AG09309 (cell line): ENCODE data around the gene MAD1L1.

ENCODE experiments used
- DNase-seq: peaks from one replicate; pipeline ENCODE4 v3.0.0-alpha.2; 2010; ENCODE audit warnings: low read depth
- H3K4me3 ChIP-seq: 2 replicates; pipeline ENCODE4 v1.5.1; 2011; ENCODE audit warnings: mild to moderate bottlenecking, low read depth, low read length, moderate library complexity; ENCODE audit not compliant: control insufficient read depth
- TF ChIP-seq, protein P1 (sequence below): IDR thresholded peaks from 2 replicates; pipeline ENCODE4 v1.5.1; 2011; ENCODE audit warnings: mild to moderate bottlenecking, low read depth, low read length, inconsistent platforms; ENCODE audit not compliant: insufficient read depth, control insufficient read depth; ENCODE audit errors: missing control alignments

The MAD1L1 gene

GRCh38 chr7:2111568-2111967, 121.2 kb downstream of the MAD1L1 start:
- H3K4me3 ChIP-seq, result no peak overlapping the region
- DNase-seq, result no peak
- TF ChIP-seq, protein P1, sequence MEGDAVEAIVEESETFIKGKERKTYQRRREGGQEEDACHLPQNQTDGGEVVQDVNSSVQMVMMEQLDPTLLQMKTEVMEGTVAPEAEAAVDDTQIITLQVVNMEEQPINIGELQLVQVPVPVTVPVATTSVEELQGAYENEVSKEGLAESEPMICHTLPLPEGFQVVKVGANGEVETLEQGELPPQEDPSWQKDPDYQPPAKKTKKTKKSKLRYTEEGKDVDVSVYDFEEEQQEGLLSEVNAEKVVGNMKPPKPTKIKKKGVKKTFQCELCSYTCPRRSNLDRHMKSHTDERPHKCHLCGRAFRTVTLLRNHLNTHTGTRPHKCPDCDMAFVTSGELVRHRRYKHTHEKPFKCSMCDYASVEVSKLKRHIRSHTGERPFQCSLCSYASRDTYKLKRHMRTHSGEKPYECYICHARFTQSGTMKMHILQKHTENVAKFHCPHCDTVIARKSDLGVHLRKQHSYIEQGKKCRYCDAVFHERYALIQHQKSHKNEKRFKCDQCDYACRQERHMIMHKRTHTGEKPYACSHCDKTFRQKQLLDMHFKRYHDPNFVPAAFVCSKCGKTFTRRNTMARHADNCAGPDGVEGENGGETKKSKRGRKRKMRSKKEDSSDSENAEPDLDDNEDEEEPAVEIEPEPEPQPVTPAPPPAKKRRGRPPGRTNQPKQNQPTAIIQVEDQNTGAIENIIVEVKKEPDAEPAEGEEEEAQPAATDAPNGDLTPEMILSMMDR, result no peak

DNA sequence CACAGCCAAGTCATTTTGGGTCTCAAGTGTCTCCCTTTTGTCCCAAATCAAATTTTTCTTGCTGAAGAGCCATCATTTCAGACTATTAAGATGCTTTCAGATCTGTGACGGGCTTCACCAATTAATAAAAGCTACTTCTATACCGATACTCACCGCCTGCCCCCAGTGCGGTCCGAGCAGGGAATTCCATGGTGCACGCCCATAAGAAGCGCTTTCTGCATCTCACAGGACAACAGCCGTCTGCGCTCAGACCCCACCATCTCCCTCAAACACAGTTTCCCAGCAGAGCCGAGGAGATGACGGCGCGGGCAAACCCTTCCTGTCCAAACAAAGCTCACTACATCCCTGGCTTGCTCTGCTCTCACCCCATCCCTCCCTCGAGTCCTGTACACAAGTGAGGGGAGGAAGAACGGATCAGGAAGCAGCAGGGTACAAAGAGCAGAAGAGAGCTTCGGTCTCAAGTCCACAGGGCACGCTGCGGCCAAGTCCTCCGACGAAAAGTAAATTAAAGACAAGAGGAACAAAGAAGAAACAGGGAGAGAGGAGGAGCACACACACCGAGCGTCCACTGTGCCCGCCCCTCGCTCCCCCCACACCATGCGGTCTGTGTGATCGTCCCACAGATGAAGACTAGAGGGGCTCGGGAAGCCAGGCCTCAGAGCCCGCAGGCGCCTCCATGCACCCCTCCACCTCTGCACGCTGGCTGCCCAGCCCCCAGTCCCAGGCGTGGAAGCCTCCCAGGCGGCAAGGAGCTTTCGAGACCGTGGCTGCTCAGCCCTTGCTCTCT, 121.9 kb downstream of the MAD1L1 start:
- no peak for DNase-seq

GRCh38 chr7:2109936-2110609, 122.7 kb downstream of the MAD1L1 start:
- peak; percentile 58 for DNase-seq
- no peak overlapping the region for H3K4me3 ChIP-seq
- TF ChIP-seq, protein P1, result no peak

More for the DNA sequence above, 121.9 kb downstream of the MAD1L1 start:
- TF ChIP-seq, protein P1, result no peak
- H3K4me3 ChIP-seq, result no peak overlapping the region

- TF ChIP-seq, protein P1, result no peak
- no peak overlapping the region for H3K4me3 ChIP-seq
- no peak for DNase-seq
Observed at GRCh38 chr7:2109251-2109872, 123.4 kb downstream of the MAD1L1 start.

GRCh38 chr7:2108501-2109250, 124.1 kb downstream of the MAD1L1 start:
- no peak for DNase-seq
- H3K4me3 ChIP-seq, result no peak overlapping the region
- TF ChIP-seq, protein P1, result no peak

DNA sequence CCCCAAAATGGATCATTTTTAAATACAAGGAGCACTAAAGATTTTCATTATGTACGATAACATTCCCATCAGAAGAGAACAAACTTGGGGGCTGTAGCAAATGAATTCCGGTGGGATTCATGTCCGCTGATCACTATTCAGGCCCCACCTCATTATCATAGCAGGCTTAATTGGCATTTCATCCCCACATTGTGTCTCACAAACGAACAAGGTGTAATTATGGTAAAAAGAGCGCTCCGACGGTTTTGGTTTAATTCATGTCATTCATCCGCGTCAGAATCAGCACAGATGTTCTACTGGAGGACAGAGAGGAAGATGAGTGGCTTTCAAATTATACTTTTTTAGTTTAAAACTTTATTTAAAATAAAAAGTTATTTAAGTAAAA, 124.7 kb downstream of the MAD1L1 start:
- TF ChIP-seq, protein P1, result no peak
- DNase-seq, result no peak
- no peak overlapping the region for H3K4me3 ChIP-seq
